ENCODE data around the gene UBAC2. TPM values are rescaled to one million over a fixed set of nuclear protein-coding genes. Genes with fewer than 3 reads are reported as not detected.
"Not testable (repeated sequence)": the region's sequence is repeated elsewhere in the genome, so short reads cannot be mapped to it uniquely, and the experiment has no call there.

The UBAC2 gene
- total and polyA plus RNA-seq, 4 donors: 49.9 to 77.1 (median 53.7) TPM

DNA sequence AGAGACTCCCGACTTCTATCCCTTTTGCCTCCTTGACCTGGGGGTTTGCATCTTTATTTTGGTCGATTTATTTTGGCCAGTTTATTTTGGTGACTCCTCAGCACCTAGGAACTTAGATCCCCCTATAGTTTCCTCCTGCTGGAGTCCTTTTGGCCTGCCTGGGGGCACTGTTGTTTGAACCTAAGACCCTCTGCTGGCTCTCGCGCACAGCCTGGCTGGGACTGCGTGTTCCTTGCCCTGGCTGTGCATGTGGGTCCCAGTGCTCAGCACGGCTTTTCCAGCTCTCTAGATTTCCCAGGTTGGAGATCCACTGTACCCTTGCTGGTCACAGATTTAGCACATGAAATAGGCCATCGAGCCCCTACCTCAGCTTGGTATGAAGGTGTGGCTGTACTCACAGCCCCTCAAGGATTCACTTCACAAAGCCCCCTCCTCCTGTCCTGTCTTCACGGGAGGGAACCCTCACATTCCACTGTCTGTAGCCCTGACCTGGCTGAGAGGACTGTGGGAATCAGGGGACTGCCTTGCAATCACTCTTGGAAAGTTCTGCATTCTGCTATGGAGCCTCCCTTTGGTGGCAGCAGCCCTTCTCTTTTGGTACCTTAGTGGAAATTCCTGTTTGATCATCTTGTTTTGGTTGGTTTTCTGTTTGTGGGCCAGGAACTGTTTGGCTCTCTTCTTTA is 8.3 kb downstream of the UBAC2 start:
- WGBS, 2 donors: 82 to 86% methylated on average over 8 of the region's 8 CpGs
- H3K4me1 ChIP-seq (ENCODE audit: control insufficient read depth in 5 of 5, insufficient read depth in 5 of 5, low read length in 5 of 5): peaks cover 0 to 7% (median 0%) of the 10 kb centered on the region in 5 donors
- no peak overlapping the region for H3K27ac ChIP-seq (ENCODE audit: low read depth in 1 of 2, low read length in 1 of 2)
- no peak for DNase-seq
- TF ChIP-seq CTCF (IDR thresholded peaks at IDR 0.05; ENCODE audit: control extremely low read depth, extremely low read depth): no peak
- no peaks in the 10 kb centered on the region for H3K27me3 ChIP-seq (ENCODE audit: control insufficient read depth in 3 of 3, insufficient read depth in 3 of 3, low read length in 2 of 3)
- no peaks in the 10 kb centered on the region for H3K9me3 ChIP-seq (ENCODE audit: control insufficient read depth in 4 of 4, insufficient read depth in 3 of 4, low read length in 3 of 4)
- H3K4me3 ChIP-seq: no peak overlapping the region
- H3K9ac ChIP-seq (ENCODE audit: insufficient read depth in 1 of 2, low read length in 2 of 2): no peak overlapping the region
- ATAC-seq (ENCODE audit: insufficient read depth, low FRiP score): no peak
- H3K36me3 ChIP-seq (ENCODE audit: control insufficient read depth in 4 of 4, insufficient read depth in 4 of 4, low read length in 4 of 4): peaks cover 0 to 3% (median 0%) of the 10 kb centered on the region in 4 donors

GRCh38 chr13:99210627-99211026 is 10.0 kb downstream of the UBAC2 start:
- ATAC-seq (ENCODE audit: insufficient read depth, low FRiP score); DNase-seq; H3K9me3 ChIP-seq (ENCODE audit: control insufficient read depth in 4 of 4, insufficient read depth in 3 of 4, low read length in 3 of 4); H3K36me3 ChIP-seq (ENCODE audit: control insufficient read depth in 4 of 4, insufficient read depth in 4 of 4, low read length in 4 of 4); H3K4me3 ChIP-seq; H3K27me3 ChIP-seq (ENCODE audit: control insufficient read depth in 3 of 3, insufficient read depth in 3 of 3, low read length in 2 of 3); H3K27ac ChIP-seq (ENCODE audit: low read depth in 1 of 2, low read length in 1 of 2); H3K9ac ChIP-seq (ENCODE audit: insufficient read depth in 1 of 2, low read length in 2 of 2); H3K4me1 ChIP-seq (ENCODE audit: control insufficient read depth in 5 of 5, insufficient read depth in 5 of 5, low read length in 5 of 5): not testable (repeated sequence)
- 93 to 97% methylated on average over 9 of the region's 9 CpGs for WGBS, 2 donors

GRCh38 chr13:99211421-99212035 is 10.9 kb downstream of the UBAC2 start:
- no peaks in the 10 kb centered on the region for H3K9me3 ChIP-seq (ENCODE audit: control insufficient read depth in 4 of 4, insufficient read depth in 3 of 4, low read length in 3 of 4)
- no peak overlapping the region for H3K27ac ChIP-seq (ENCODE audit: low read depth in 1 of 2, low read length in 1 of 2)
- no peak overlapping the region for H3K9ac ChIP-seq (ENCODE audit: insufficient read depth in 1 of 2, low read length in 2 of 2)
- H3K36me3 ChIP-seq (ENCODE audit: control insufficient read depth in 4 of 4, insufficient read depth in 4 of 4, low read length in 4 of 4): peaks cover 0 to 3% (median 0%) of the 10 kb centered on the region in 4 donors
- TF ChIP-seq CTCF (IDR thresholded peaks at IDR 0.05; ENCODE audit: control extremely low read depth, extremely low read depth): no peak
- ATAC-seq (ENCODE audit: insufficient read depth, low FRiP score): no peak
- peaks cover 0 to 9% (median 4%) of the 10 kb centered on the region in 5 donors for H3K4me1 ChIP-seq (ENCODE audit: control insufficient read depth in 5 of 5, insufficient read depth in 5 of 5, low read length in 5 of 5)
- no peak overlapping the region for H3K4me3 ChIP-seq
- WGBS, 2 donors: 92 to 94% methylated on average over 5 of the region's 5 CpGs
- no peak for DNase-seq
- H3K27me3 ChIP-seq (ENCODE audit: control insufficient read depth in 3 of 3, insufficient read depth in 3 of 3, low read length in 2 of 3): no peaks in the 10 kb centered on the region

GRCh38 chr13:99214232-99214631 is 13.6 kb downstream of the UBAC2 start:
- Histone ChIP-seq H3K4me3 (no peak overlapping the region), H3K27ac (ENCODE audit: low read depth in 1 of 2, low read length in 1 of 2) (no peak overlapping the region), H3K4me1 (ENCODE audit: control insufficient read depth in 5 of 5, insufficient read depth in 5 of 5, low read length in 5 of 5) (peaks cover 0 to 27% (median 5%) of the 10 kb centered on the region in 5 donors), H3K27me3 (ENCODE audit: control insufficient read depth in 3 of 3, insufficient read depth in 3 of 3, low read length in 2 of 3) (no peaks in the 10 kb centered on the region), H3K9ac (ENCODE audit: insufficient read depth in 1 of 2, low read length in 2 of 2) (no peak overlapping the region), H3K9me3 (ENCODE audit: control insufficient read depth in 4 of 4, insufficient read depth in 3 of 4, low read length in 3 of 4) (no peaks in the 10 kb centered on the region), H3K36me3 (ENCODE audit: control insufficient read depth in 4 of 4, insufficient read depth in 4 of 4, low read length in 4 of 4) (peaks cover 0 to 3% (median 0%) of the 10 kb centered on the region in 4 donors)
- TF ChIP-seq CTCF (IDR thresholded peaks at IDR 0.05; ENCODE audit: control extremely low read depth, extremely low read depth): no peak
- WGBS, 2 donors: 59 to 61% methylated on average over 7 of the region's 7 CpGs
- DNase-seq: no peak
- no peak for ATAC-seq (ENCODE audit: insufficient read depth, low FRiP score)
